GM19324 (cell line): ENCODE measurements around the gene JPH2.

ENCODE experiments used
- ATAC-seq: cut with Tn5 transposase; IDR thresholded peaks from one replicate; pipeline ENCODE4 v1.9.1; 2021; ENCODE audit warnings: mild to moderate bottlenecking, moderate library complexity; ENCODE audit not compliant: unreplicated experiment, low FRiP score

Gene JPH2

DNA sequence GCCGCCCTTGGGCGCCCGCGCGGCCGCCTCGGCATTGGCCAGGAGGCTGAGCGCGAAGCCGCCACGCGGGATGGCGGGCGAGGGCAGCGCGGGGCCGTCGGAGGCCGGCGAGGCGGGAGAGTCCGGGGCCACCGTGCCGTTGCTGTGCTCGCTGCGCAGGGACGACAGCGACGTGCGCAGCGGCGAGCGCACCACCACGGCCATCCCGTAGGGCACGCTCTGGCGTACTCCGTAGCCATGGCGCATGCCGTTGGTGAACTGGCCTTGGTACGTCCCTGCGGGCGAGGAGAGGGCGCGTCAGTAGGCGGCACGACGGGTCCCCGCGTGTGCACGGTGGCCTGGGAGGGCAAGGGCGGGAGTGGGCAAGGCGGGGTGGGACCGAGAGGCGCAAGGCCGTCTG, 26.9 kb downstream of the JPH2 start:
- no peak for ATAC-seq

DNA sequence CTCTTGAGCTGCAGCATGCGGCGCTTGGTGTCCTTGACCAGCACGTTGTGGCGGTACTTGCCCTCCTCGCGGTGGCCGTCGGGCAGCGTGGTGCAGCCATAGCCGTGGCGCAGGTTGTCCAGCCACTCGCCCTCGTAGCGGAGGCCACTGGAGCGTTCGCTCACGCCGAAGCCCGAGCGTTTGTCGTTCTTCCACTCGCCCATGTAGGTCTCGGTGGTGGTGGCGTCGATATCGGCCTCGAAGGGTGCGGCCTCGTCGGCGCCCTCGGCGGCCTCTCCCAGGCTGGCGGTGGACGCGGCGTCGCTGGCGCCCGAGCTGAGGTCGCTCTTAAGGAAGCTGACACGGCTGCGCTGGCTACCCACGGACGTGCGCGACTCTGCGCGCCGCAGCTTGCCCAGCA, 27.3 kb downstream of the JPH2 start:
- ATAC-seq, result no peak

DNA sequence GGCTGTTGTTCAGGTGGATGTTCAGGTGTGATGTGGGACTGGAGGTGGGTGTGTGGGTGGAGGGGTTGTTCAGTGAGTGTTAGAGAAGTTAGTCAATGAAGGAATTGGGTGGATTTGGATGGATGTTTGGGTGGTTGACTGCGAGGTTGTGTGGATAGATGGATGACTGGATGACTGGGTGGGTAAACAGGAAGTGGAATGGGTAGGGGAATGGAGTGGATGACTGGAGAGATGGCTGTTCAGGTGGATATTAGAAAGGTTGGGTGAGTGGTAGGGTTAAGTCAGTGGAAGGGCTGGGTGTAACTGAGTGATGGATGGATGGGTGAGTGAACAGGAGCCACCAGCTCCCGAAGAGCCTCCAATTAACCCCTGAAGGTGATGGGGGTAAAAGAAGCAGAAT, 27.9 kb downstream of the JPH2 start:
- ATAC-seq, result no peak

DNA sequence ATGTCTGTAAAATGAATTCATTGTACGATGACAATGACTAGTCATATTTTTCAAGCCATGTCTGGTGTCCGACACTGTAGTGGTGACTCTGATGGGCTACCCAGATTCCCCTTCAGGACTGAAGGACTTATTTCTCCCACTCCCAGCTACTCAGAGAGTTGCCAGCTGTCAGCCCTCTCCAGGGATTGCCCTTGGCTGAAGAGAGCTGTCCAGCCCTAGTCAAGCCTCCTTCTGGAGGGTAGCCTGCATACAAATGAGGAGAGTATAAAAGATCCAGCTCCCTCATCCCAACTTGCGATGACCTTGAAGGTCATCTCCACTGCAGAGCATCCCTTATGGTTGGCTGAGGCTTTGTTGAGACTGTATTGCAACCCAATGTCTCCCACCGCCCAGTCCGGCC, 29.9 kb downstream of the JPH2 start:
- no peak for ATAC-seq

DNA sequence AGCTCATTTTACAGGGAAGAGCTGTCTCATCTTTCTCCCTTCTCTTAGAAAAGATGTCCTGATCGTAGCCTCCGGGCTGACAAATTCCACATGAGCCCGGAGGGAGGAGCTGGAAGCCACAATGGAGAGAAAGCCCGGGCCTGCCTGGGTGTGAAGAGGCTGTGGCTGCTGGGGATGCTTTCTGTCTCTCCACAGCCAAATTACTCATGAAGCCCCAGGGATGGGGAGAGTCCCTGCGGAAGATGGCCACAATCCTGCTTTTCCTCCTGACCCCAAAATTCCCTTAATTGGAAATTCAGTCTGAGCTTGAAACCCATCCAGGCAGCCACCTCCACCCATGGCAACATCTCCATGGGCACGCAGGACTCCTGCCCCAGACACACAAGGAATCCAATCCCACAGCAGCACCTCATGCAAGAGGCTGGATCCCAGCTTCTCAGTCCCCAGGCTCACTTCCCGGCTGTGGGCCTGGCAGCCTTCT, 32.4 kb downstream of the JPH2 start:
- no peak for ATAC-seq

DNA sequence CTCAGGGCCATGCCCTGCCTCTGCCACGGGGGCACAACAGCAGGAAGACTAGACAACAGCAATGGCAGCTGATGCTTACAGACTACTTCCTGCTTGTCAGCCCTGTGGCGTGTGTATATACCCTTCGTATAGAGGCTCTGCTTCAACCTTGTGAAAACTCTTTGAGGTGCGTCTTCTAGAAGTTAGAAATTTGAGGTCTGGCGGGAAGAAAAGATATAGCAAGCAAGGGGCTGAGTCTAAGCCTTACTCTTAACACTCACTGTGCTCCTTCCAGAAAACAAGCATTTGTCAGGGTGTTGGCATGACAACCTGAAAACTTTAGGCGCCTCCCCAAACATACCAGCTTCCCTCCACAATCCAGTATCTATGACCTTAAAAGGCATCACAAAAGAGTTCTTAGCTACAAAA, 33.3 kb downstream of the JPH2 start:
- no peak for ATAC-seq

DNA sequence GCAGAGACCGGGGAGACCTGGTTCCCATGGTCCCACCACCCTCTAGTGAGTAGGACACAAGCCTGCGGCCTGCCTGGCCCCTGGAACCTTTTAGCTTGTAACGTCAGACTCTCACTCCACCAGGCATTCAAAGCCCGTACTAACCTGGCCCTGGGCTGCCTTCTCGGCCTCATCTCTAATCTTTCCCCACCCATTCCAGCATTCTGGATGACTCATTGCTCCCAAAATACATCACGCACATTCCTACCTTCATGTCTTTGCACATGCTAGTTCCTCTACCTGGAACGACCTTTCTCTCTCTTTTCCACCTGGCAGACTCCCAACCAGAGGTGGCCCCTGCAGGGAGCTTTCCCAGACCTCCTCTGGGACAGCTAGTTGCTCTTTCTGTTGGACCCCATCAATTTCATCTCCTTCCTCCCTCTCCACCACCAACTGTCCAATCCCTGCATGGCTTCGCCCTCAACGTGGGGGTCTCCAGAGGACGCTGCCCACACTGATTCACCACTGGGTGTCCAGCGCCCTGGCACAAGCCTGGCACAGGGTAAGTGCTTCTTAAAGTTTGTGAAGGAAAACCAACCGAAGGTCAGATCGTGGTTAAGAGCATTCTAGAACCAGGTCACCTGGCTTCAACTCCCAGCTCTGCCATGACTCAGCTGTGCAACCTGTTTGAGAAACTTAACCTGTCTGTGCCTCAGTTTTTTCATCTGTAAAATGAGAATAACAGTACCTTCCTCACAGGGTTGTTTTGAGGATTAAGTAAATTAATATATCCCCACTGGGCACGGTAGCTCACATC, 35.2 kb downstream of the JPH2 start:
- no peak for ATAC-seq

DNA sequence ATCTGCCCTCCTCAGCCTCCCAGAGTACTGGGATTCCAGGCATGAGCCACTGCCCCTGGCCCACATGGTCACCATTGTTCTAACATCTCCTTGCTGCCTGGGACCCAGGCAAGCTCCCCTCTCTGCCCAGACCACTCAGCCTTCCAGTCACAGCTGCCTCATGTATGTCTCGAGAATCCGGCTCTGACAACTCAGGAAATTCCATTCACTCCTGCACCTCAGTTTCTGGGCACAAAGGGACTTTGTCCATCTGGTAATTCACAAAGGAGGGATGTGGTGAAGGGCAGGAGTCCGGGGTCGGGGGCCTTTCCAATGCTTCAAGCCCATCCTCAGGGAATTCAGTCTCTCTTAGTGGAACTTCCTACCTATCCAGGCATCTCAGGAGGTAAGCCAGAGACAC, 40.7 kb downstream of the JPH2 start:
- ATAC-seq, result no peak

DNA sequence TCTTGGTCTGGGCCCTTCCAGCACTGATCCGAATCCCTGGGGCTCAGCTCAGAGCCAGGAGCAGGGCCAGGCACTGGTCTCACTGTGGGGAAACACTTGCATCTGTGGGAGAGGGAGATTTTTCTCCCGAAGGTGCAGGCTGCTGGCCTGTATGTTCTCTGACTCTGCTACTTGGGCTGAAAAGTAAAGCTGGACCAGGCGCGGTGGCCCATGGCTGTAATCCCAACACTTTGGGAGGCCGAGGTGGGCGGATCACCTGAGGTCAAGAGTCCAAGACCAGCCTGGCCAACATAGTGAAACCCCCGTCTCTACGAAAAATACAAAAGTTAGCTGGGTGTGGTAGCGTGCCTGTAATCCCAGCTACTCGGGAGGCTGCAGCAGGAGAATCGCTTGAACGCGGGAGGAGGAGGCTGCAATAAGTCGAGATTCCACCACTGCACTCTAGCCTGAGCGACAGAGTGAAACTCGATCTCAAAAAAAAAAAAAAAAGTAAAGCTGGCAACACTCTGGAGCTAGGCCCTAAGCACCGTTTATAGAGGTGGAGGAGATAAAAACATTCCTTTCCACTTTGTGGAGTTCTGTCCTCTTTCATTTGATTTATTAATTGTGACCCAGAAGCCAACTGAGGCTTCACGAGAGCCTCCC, 41.7 kb downstream of the JPH2 start:
- no peak for ATAC-seq

DNA sequence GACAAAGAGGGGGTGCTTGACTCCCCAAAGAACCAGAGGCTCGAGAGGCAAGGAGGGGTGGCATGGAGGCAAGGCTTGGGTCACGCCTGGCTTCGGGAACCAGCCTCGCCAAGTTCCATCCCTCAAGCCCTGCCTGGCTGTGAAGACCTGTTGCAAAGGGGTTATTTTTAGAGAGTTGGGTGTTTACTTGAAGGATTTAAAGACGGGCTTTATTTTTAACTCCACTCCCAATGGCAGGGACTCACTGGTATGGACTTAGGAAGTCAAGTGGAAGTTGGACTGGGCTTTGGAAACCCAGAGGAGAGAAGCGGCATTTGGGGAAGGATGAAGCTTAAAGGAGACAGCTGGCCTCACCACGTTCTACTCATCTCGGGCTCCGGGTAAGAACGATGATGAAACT, 43.1 kb downstream of the JPH2 start:
- ATAC-seq, result no peak

DNA sequence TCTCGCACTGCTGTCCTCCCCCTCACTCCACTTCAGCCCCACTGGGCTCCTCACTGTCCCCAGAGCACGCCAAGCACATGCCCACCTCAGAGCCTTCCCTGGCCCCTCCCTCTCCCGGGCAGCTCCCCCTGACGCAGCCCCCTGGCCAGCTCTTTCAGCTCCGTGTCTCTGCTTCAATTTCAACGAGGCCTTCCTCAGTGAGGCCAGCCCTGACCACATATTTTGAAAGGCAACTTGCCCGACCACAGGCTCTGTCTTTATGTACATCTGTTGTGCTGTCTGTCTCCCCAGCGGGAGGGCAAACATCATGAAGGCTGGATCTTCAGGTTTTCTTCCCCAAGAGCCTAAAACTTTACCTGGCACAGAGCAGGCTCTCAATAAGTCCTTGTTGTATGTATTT, 44.6 kb downstream of the JPH2 start:
- no peak for ATAC-seq

DNA sequence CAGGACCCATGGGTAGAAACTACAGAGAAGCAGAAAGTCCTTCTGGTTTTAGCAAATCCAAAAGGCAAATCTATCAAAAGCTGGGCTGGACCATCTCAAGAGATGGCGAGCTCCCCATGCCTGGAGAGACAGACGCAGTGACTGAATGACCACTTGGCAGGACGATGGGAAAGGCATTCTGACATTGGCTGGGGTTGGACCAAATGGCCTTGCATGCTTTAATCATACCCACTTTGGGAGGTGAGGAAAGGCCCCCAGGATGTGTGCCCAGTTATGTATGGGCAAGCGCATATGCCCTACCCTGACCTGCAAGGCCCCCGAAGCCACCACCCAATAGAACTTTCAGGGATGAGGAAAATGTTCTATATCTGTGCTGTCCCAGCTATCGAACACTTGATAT, 45.1 kb downstream of the JPH2 start:
- ATAC-seq, result no peak

DNA sequence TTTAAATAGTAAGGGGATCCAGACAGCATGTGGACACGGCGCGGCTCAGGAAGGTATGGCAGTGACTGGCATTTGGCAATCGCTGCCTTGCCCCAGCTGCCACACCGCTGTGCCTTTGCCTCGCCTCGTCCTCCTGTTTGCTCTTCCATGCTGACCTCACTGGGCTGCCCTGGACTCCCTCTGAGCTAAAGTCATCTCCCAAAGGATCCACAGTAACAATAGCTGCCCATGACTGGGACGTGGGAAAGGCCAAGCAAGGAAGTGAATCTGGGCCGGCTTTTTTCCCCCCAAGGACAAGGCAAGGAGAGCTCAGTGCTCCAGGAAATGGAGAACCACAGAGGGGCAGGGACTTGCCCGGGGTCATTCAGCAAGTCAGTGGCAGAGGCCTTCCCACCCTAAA, 48.1 kb downstream of the JPH2 start:
- ATAC-seq, result no peak

DNA sequence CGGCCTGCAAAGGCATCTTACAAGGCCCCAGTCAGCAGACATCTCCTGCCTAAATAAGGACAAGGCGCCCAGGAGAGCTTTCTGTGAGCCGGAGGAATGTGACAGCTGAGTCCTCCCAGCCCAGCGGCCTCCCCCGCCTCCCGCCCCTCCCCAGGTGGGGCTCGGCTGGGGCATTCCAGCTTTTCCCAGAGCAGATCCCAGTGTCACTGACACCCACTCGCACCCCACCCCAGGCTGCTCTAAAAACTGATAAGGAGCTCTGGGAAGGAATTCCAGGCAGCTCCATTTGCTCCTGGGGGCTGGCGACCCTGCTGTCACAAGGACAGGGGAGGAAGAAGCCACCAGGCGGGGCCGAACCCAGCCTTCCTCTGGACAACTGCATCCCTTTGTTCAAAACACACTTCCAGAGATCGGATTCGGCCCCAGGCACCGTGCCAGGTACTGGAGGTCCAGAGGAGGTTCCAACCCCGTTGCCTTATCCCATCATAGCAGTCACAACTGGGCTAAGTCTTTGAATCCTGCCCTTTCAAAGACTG, 49.7 kb downstream of the JPH2 start:
- no peak for ATAC-seq

DNA sequence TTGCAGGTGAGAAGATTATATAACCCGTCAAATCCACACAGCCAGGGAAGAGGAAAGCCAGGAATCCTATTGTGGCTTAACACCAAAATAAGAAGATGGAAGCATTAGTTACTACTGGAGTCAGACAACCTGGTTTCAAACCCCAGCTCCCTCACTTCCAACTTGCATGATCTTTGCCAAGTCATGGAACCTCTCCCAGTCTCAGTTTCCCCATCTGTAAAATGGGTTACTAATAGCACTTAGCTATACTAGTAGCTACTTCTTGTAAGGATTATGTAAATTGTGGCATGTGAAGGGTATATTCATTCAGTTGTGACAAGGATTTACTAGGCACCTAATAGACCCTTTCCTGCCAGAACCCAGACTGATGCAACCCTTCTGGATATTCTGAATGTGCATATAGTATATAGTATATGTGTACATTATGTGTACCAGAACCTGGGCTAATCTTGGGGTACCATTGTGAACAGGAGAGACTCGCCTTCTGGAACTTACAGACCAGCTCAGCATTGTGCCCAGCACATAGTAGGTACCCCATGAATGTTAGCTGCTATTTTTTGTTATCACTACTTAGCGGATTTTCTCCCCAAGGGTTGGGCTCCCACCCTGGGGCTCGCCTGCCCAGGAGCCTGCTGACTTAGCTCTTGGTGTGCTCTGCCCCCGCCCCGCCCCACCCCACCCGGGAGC, 50.3 kb downstream of the JPH2 start:
- no peak for ATAC-seq

DNA sequence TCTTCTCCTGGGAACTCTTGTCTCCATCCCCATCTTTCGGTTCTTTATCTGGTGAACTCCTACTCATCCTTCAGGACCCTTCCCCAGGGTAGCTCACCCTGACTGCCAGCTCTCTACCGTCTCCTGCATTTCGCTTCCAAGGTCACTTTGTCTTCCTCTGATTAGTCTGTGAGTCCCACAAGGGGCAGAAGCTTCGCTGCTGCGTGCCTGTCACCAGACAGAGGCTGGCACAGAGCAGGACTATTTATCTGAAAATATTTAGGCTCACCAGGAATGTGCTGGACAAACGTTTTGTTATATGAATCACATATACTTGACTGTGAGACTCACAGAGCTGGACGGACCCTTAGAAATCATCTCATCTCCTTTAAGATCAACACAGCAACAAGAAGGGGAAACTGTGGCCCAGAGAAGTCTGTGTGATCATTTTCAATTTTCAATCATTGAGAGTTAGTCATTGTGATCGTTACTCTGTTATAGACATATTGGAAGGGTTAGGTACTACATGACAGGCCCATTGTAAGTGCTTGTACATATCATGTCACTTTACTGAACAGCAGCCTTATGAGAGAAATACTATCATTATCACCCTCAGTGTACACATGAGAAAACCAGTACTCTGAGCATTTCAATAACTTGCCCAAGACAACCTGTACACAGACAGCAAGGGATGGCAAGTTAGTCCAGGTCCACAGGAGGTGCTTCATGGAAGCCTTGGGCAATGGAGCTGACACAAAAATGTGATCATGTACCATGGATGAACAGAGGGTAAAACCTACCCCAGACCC, 51.4 kb downstream of the JPH2 start:
- no peak for ATAC-seq

DNA sequence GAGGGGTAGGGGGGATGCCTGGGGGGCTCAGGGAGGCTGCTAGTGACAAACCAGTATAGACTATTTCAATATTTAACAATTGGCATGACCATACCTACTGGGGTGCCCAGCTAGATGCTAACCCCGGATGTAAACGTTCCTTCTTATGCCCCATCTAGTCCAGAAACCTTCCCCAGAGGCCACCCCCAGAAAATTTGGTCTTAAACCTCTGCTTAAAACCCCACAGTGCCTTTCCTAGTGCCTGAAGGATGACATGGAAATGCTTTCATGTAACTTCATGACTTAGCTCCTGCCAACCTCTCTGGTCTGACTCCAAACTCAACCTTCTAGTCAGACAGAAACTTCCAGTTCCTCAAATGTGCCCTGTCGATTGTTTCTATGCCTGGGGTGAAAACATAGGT, 52.0 kb downstream of the JPH2 start:
- ATAC-seq, result no peak

DNA sequence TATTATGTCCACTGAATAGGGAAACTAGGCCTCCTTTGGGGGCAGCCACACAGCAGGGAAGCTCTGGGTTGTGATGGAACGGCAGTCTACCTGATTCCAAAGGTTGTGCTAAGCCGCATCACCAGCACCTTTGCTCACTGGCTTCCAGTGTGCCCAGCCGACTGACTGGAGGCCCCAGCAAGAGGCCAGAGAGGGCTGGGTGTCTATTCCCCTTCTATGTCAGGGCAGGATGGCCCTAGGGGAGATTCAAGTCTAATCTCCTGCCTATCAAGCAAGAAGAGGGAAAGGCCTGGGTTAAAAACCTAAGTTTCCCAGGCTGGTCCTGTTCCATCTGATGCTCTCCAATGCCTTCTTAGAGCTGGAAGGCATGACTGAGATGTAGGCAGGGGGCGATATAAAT, 53.6 kb downstream of the JPH2 start:
- no peak for ATAC-seq

DNA sequence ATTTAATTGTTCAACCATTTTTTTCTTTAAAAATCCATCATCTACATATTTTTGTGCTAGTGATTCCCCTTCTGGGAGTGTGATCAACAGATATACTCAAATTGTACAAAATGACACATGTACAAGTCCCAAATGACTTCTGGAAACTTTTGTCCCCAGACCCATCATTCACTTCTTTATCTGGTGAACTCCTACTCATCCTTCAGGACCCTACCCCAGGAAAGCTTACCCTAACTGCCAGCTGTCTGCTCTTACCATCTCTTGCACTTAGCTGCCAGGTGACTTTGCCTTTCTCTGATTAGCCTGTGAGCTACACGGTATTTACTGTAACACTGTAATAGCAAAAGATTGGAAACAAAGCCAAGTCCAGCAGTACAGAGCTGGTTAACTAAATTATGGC, 55.3 kb downstream of the JPH2 start:
- no peak for ATAC-seq

DNA sequence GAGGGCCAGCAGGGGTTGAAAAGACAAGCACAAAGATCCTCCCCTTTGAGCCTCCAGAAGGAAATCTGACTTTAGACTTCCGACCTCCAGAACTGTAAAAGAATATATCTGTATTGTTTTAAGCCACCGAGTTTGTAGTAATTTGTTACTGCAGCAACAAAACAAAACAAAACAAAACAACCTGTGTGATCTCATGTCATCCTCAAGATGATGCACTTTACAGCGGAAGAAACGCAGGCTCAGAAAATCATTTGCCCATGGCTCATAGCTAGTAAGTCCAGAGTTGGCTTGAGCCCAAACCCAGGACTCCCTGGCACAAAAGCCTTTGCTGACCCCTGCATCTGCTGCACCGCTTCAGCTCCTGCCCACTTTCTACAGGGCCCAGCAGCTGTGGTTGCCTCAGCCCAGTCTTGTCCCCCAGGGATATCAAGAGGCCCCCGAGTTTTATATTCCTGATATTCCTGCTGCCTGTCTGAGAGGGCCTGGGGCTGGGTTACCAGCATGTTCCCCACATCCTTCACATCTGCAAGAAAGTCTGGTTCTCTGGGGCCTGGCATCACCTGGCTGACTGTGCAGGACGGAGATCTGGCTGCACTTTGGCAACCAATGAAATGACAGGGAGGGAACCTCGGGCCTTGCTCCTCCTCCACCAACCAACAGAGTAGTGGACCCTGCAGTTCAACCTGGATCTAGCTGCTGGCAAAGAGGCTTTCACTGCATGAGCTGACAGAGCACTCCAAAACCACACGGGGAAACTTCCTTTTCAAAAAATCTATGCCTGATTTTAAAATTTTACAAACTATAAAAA, 56.9 kb downstream of the JPH2 start:
- ATAC-seq, result no peak
